HTR-8/SVneo (cell line): ENCODE results near the gene KIF4B.

Experiments used
- DNase-seq: peaks from one replicate; pipeline ENCODE4 v3.0.0; 2011; ENCODE audit warnings: low spot score, mixed read lengths; ENCODE audit not compliant: insufficient read length
- FAIRE-seq: peaks from 2 replicates; lab custom pipeline; 2011; peaks lifted over from hg19 to GRCh38; lab: Jason Lieb, UNC

The KIF4B gene

GRCh38 chr5:155049569-155050383 is 36.2 kb downstream of the KIF4B start:
- FAIRE-seq (no peak), DNase-seq (no peak)

- no peak for DNase-seq
- no peak for FAIRE-seq
Measured at GRCh38 chr5:155050384-155051019, 36.9 kb downstream of the KIF4B start.

DNA sequence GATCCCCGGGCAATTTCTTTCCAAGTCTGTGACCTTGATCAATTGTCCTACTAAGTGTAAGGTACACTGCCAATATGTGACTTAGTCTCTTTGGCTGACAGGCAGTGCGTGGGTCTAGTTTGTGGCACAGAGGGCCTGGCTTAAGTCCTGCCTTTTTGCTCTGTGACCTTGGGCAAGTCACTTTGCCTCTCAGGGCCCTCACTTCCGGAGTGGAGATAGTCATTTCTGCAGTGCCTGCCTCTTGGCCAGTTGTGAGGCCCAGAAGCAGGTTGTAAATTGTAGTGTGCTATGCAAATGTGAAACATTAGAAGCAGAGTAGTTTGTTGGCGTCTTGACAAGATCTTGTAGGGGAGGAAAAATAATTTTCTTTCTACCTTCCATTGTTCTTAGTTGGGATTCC is 39.0 kb downstream of the KIF4B start:
- FAIRE-seq (no peak), DNase-seq (no peak)

DNA sequence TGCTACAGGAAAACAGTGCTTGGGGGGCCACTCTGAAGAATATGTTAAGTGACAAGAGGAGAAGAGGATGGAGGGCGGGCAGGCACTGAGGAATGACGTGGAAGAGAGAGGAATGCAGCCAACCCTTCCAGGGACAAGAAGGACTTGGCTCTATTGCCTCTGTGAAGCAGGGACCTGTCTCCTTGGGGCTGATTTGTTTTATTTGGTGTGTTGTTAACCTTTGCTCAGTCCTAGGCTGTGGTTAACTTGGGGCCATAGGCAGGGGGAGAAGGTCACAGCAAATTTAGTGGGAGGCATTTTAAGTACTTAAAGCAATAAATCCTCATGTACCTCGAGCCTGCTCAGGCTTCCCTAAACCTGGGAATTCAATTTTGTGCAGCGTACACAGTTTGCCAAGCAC is 39.9 kb downstream of the KIF4B start:
- FAIRE-seq: no peak

DNA sequence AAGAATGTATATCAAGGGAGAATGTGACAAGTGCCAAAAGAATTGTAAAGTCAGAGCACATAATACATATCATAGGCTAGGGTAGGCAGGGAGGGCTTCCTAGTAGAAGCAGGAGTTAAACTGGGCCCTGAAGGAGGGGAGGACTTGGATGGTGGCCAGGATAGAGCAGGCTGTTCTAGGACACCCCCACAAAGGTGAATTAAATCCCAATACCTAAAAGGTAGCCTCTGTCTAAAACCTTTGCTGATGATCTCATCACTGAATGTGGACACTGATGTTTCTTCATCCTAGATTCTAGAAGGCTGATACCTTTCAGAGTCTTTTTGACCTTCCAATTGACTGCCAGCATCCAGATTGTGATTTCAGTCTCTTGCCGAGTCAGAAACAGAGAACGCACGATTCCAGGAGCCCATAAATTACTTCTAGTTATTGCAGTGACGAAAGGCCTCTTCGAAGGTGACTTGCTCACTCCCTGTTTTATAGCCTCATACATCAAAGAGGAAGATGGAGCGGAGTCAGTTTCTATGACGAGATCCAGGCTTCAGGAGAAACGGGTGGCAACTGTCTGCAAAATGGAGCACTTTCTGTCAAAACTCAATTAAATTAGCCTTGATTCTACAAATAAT is 43.2 kb downstream of the KIF4B start:
- FAIRE-seq: no peak
- DNase-seq: no peak

More for the DNA sequence above, 39.9 kb downstream of the KIF4B start:
- DNase-seq: no peak

- DNase-seq: no peak
- no peak for FAIRE-seq
Measured at GRCh38 chr5:155057626-155058025, 44.1 kb downstream of the KIF4B start.

GRCh38 chr5:155064580-155064979 is 51.0 kb downstream of the KIF4B start:
- DNase-seq (no peak), FAIRE-seq (no peak)

DNA sequence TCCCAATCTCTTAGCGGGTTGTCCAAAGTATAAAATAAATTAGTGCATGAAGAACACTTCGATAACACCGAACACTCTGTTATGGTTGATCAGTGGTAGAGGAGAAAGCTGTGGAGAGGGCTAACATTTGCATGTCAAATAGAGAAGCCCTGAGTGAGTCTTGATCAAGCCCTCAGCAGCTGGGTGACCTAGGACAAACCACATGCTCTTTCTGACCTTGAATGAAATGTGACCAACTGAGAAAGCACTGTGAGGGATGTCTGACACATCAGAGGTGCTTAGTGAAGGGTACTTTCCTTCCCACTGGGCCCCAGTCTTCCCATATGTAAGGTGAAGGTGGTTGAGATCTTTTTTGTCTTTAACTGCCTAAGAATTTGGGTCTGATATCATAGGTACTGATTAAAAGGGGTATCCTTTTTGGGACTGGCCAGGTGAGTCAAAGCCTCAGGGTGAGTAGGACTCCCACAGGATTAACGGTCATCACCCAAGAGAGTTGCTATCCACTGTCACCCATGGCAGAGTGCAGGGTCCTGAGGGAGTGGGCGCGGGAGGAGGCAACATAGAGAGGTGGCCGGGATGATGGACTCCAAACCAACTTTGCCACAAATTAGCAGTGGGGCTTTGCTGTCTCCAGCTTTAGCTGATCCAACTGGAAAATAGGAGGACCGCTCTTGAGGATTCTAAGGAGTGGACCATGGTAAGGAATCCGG is 53.5 kb downstream of the KIF4B start:
- no peak for FAIRE-seq
- DNase-seq: no peak
